HG02798 (cell line): Measurements from ENCODE around the gene FUT9.
"Not testable (repeated sequence)": the region's sequence is repeated elsewhere in the genome, so short reads cannot be mapped to it uniquely, and the experiment has no call there.

ENCODE experiments used
- ATAC-seq: cut with Tn5 transposase; IDR thresholded peaks from one replicate; pipeline ENCODE4 v1.9.1; 2021; ENCODE audit warnings: mild to moderate bottlenecking; ENCODE audit not compliant: unreplicated experiment, poor library complexity

Gene FUT9

DNA sequence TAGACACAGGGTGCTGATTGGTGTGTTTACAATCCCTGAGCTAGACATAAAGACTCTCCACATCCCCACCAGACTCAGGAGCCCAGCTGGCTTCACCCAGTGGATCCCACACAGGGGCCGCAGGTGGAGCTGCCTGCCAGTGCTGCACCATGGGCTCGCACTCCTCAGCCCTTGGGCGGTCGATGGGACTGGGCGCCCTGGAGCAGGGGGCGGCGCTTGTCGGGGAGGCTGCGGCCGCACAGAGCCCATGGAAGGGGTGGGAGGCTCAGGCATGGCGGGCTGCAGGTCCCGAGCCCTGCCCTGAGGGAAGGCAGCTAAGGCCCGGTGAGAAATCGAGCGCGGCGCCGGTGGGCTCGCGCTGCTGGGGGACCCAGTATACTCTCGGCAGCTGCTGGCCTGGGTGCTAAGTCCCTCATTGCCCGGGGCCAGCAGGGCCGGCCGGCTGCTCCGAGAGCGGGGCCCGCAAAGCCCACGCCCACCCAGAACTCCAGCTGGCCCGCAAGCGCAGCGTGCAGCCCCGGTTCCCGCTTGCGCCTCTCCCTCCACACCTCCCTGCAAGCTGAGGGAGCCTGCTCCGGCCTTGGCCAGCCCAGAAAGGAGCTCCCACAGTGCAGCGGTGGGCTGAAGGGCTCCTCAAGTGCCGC is 245.1 kb downstream of the FUT9 start:
- not testable (repeated sequence) for ATAC-seq
